ENCODE results near the gene PLGLB2. TPM values are rescaled to one million over a fixed set of nuclear protein-coding genes. Genes with fewer than 3 reads are reported as not detected.

Gene PLGLB2
- total RNA-seq, 1 donor from 2014 or later = 4.8 TPM

Other genes with a start within 250 kb of the PLGLB2 start
- gene RGPD2, start 77.7 kb downstream of the PLGLB2 start, total RNA-seq = 4.8 to 7.0 TPM (median 4.9 TPM) in 3 replicates